ENCODE measurements around the gene UGDH. TPM values are rescaled to one million over a fixed set of nuclear protein-coding genes. Genes with fewer than 3 reads are reported as not detected.

UGDH gene
- polyA plus RNA-seq, 1 donor (not counting 4 experiments of a cell fraction or from before 2014, with no cell fraction given), result 39.4 TPM

GRCh38 chr4:39569209-39569608, 42.0 kb upstream of the UGDH start:
- Histone ChIP-seq H3K4me1 (ENCODE audit: control insufficient read depth, extremely low read depth, insufficient read depth, low read length) (peaks cover 25% of the 10 kb centered on the region), H3K9ac (ENCODE audit: control insufficient read depth, extremely low read depth, insufficient read depth, low read length) (peak overlapping the region; percentile 76), H3K27ac (ENCODE audit: control insufficient read depth, insufficient read depth, low read length) (peak overlapping the region; percentile 91), H4K20me1 (ENCODE audit: control insufficient read depth, extremely low read depth, insufficient read depth, low read length) (no peaks in the 10 kb centered on the region), H3K4me2 (ENCODE audit: control insufficient read depth, extremely low read depth, insufficient read depth, low read depth, low read length) (peak overlapping the region; percentile 78), H3K9me1 (ENCODE audit: control insufficient read depth, extremely low read depth, insufficient read depth, low read length) (no peaks in the 10 kb centered on the region), H2AFZ (ENCODE audit: control insufficient read depth, low read length) (peak overlapping the region; percentile 88), H3K4me3 (ENCODE audit: control insufficient read depth in 2 of 3, extremely low read depth in 1 of 3, insufficient read depth in 2 of 3, low read depth in 1 of 3, low read length in 3 of 3) (peak overlapping the region; percentile 3 to 62 (median 56)), H3K79me2 (ENCODE audit: control insufficient read depth, insufficient read depth, low read length) (no peaks in the 10 kb centered on the region), H3K36me3 (ENCODE audit: control insufficient read depth in 2 of 2, extremely low read depth in 1 of 2, insufficient read depth in 2 of 2, low read length in 2 of 2) (no peaks in the 10 kb centered on the region), H3K9me3 (ENCODE audit: control insufficient read depth, low read depth, low read length) (no peaks in the 10 kb centered on the region), H3K27me3 (ENCODE audit: control insufficient read depth, extremely low read depth, insufficient read depth, low read length) (no peaks in the 10 kb centered on the region)
- DNase-seq (ENCODE audit: low read depth, low spot score) (no peak), FAIRE-seq (peak; percentile 64)
- TF ChIP-seq EZH2 (IDR thresholded peaks at IDR 0.05; ENCODE audit: low read length) (no peak), CTCF (optimal IDR thresholded peaks at IDR 0.05 in 1 of 3, IDR thresholded peaks at IDR 0.05 in 1 of 3, conservative IDR thresholded peaks at IDR 0.05 in 1 of 3; ENCODE audit: extremely low read depth in 1 of 3, insufficient read depth in 2 of 3, low read length in 3 of 3) (no peak)
- dilution Hi-C loops (cut with MboI; ENCODE audit: extremely low pct_ligation_motif_present, low sequenced_read_pairs), result no loop called here

DNA sequence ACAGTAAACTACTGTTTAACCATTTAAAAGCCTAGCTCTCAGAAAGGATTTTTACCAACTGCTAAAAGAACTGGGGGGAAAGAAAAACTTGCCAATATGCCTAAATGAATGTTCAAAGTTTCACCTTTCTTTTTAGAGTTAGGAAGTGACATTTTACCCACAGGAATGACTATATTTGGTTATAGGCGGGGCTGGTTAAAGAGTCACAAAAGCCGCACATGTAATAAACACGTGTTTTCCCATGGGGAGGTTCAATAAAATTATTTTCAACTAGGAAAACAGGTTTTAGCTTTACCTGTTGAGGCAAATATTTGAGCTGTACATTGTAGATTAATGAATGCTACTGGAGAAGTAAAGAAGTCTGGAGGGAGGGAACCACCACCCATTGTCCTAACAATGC, 41.6 kb upstream of the UGDH start:
- H3K79me2 ChIP-seq (ENCODE audit: control insufficient read depth, insufficient read depth, low read length), result no peaks in the 10 kb centered on the region
- peak overlapping the region; percentile 3 to 62 (median 56) for H3K4me3 ChIP-seq (ENCODE audit: control insufficient read depth in 2 of 3, extremely low read depth in 1 of 3, insufficient read depth in 2 of 3, low read depth in 1 of 3, low read length in 3 of 3)
- no peak for FAIRE-seq
- H3K4me1 ChIP-seq (ENCODE audit: control insufficient read depth, extremely low read depth, insufficient read depth, low read length), result peaks cover 25% of the 10 kb centered on the region
- DNase-seq (ENCODE audit: low read depth, low spot score), result peak; percentile 28
- no peaks in the 10 kb centered on the region for H3K27me3 ChIP-seq (ENCODE audit: control insufficient read depth, extremely low read depth, insufficient read depth, low read length)
- peak overlapping the region; percentile 78 for H3K4me2 ChIP-seq (ENCODE audit: control insufficient read depth, extremely low read depth, insufficient read depth, low read depth, low read length)
- H4K20me1 ChIP-seq (ENCODE audit: control insufficient read depth, extremely low read depth, insufficient read depth, low read length), result no peaks in the 10 kb centered on the region
- no peaks in the 10 kb centered on the region for H3K9me1 ChIP-seq (ENCODE audit: control insufficient read depth, extremely low read depth, insufficient read depth, low read length)
- TF ChIP-seq EZH2 (IDR thresholded peaks at IDR 0.05; ENCODE audit: low read length) (no peak), CTCF (optimal IDR thresholded peaks at IDR 0.05 in 1 of 3, IDR thresholded peaks at IDR 0.05 in 1 of 3, conservative IDR thresholded peaks at IDR 0.05 in 1 of 3; ENCODE audit: extremely low read depth in 1 of 3, insufficient read depth in 2 of 3, low read length in 3 of 3) (no peak)
- no peaks in the 10 kb centered on the region for H3K36me3 ChIP-seq (ENCODE audit: control insufficient read depth in 2 of 2, extremely low read depth in 1 of 2, insufficient read depth in 2 of 2, low read length in 2 of 2)
- H3K9ac ChIP-seq (ENCODE audit: control insufficient read depth, extremely low read depth, insufficient read depth, low read length), result peak overlapping the region; percentile 76
- dilution Hi-C loops (cut with MboI; ENCODE audit: extremely low pct_ligation_motif_present, low sequenced_read_pairs), result no loop called here
- peak overlapping the region; percentile 88 for H2AFZ ChIP-seq (ENCODE audit: control insufficient read depth, low read length)
- peak overlapping the region; percentile 91 for H3K27ac ChIP-seq (ENCODE audit: control insufficient read depth, insufficient read depth, low read length)
- no peaks in the 10 kb centered on the region for H3K9me3 ChIP-seq (ENCODE audit: control insufficient read depth, low read depth, low read length)
